Endothelial cell (in vitro differentiated cells): ENCODE measurements around the gene TNFRSF1B. TPM values are rescaled to one million over a fixed set of nuclear protein-coding genes. Genes with fewer than 3 reads are reported as not detected.

Experiments used
- DNase-seq: peaks from one replicate; pipeline ENCODE4 v3.0.0; 2021; ENCODE audit warnings: low spot score
- H3K27ac Mint-ChIP-seq: one replicate; pipeline ENCODE4 v1.8.0; 2021; ENCODE audit warnings: mixed read lengths, inconsistent platforms; ENCODE audit not compliant: unreplicated experiment
- H3K27me3 Mint-ChIP-seq: one replicate; pipeline ENCODE4 v1.8.0; 2021; ENCODE audit warnings: mild to moderate bottlenecking, moderate library complexity, mixed read lengths, inconsistent platforms; ENCODE audit not compliant: unreplicated experiment
- H3K36me3 Mint-ChIP-seq: one replicate; pipeline ENCODE4 v1.8.0; 2021; ENCODE audit warnings: mild to moderate bottlenecking, low read depth, mixed read lengths, inconsistent platforms; ENCODE audit not compliant: unreplicated experiment
- H3K4me1 Mint-ChIP-seq: one replicate; pipeline ENCODE4 v1.8.0; 2021; ENCODE audit warnings: mild to moderate bottlenecking, mixed read lengths, inconsistent platforms; ENCODE audit not compliant: unreplicated experiment
- H3K4me3 Mint-ChIP-seq: one replicate; pipeline ENCODE4 v1.8.0; 2021; ENCODE audit warnings: mild to moderate bottlenecking, mixed read lengths, inconsistent platforms; ENCODE audit not compliant: unreplicated experiment
- H3K9me3 Mint-ChIP-seq: one replicate; pipeline ENCODE4 v1.8.0; 2021; ENCODE audit warnings: mixed read lengths, inconsistent platforms; ENCODE audit not compliant: unreplicated experiment
- total RNA-seq: library from RNA; stranded (reverse); fragmentation: NEBNext Ultra II Directional; extraction: Animal tissue kit (Norgen Biotek cat#: 25700); gene quantifications from one replicate; pipeline ENCODE4 v1.2.1, GENCODE V29; 2021; ENCODE audit not compliant: unreplicated experiment
- TF ChIP-seq, protein P1 (sequence below): fragments of 200-600 bp; sonication (generic); IDR thresholded peaks from one replicate; pipeline ENCODE4 v1.5.0; 2021; ENCODE audit warnings: antibody characterized with exemption; ENCODE audit not compliant: unreplicated experiment

The TNFRSF1B gene
- total RNA-seq, 1 donor from 2014 or later, result 142 TPM

DNA sequence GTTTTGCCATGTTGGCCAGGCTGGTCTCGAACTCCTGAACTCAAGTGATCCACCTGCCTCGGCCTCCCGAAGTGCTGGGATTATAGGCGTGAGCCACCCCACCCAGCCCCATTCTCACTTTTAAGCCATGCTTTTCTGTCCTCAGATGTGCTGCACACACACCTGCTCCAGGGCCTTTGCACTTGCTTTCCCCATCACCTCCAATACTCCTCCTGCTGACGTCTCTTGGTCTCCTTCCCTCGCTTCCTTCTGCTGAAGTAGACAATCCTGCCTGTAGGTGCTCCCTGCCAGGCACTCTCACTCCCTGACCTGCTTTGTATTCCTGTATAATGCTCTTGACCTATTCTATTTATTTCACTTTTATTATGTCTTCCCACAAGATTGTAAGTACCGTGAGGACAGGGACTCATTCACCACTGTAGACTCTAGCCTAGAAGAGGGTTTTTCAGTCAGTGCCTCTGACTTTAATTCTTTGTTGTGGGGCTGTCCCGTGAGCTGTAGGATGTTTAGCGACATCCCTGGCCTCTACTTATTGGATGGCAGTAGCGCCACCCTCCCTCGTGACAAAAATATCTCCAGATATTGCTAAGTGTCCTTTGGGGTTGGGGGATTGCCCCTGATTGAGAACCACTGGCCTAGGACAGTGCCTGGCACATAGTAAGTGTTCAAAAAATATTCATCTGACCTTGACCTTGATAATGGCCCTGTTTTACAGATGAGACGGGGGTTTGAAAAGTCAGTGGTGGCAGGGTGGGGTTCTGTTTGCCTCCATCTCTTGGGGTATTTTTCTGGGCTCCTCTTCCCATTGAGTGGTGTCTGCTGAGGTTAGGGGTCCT lies 4.6 kb downstream of the TNFRSF1B start:
- Mint-ChIP-seq H3K4me1 (peaks cover 76% of the 10 kb centered on the region), H3K4me3 (peak overlapping the region; percentile 81), H3K27me3 (peaks cover 9% of the 10 kb centered on the region), H3K36me3 (peaks cover 10% of the 10 kb centered on the region), H3K9me3 (no peaks in the 10 kb centered on the region), H3K27ac (peak overlapping the region; percentile 76)
- DNase-seq, result no peak
- TF ChIP-seq, protein P1, sequence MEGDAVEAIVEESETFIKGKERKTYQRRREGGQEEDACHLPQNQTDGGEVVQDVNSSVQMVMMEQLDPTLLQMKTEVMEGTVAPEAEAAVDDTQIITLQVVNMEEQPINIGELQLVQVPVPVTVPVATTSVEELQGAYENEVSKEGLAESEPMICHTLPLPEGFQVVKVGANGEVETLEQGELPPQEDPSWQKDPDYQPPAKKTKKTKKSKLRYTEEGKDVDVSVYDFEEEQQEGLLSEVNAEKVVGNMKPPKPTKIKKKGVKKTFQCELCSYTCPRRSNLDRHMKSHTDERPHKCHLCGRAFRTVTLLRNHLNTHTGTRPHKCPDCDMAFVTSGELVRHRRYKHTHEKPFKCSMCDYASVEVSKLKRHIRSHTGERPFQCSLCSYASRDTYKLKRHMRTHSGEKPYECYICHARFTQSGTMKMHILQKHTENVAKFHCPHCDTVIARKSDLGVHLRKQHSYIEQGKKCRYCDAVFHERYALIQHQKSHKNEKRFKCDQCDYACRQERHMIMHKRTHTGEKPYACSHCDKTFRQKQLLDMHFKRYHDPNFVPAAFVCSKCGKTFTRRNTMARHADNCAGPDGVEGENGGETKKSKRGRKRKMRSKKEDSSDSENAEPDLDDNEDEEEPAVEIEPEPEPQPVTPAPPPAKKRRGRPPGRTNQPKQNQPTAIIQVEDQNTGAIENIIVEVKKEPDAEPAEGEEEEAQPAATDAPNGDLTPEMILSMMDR, result no peak

DNA sequence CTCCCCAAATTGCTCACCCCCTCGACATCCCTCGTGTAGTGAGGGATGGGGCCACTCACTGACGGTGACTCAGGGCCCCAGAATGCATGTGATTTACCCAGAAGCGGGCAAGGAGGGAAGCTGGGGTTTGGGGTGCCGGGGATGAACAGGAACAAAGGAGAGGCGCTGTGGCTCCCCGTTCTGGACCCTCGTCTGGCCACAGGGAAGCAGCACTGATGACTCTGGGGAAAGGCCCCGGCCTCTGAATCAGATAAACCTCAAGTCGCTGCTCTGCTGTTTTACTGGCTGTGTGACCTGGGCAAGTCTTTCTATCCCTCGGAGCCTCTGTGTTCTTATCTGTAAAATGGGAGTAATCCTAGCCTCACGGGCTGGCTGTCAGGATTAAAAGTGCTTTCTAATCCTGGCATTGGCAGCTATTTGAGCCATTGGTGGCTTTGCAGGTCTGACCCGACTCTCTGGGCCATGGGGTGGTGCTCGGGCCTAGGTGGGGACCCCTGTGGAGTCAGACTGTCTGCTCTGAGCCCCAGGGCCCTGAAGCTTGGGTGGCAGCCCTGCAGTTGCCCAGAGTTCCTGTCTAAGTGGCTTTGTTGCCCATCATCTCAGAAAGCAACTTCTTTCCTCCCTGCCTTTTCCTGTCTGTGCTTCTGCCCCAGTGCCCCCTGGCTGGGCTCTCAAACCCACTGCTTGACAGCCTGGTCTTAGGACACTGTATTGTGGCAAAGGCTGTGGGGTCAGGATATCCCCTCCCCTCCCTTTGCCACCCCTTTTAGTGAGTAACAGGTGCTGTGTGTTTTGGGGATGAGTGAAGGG lies 5.5 kb downstream of the TNFRSF1B start:
- DNase-seq, result no peak
- Mint-ChIP-seq H3K36me3 (peaks cover 13% of the 10 kb centered on the region), H3K4me1 (peaks cover 80% of the 10 kb centered on the region), H3K9me3 (no peaks in the 10 kb centered on the region), H3K27ac (peak overlapping the region; percentile 48), H3K4me3 (no peak overlapping the region), H3K27me3 (peaks cover 8% of the 10 kb centered on the region)
- TF ChIP-seq, protein P1, result no peak

DNA sequence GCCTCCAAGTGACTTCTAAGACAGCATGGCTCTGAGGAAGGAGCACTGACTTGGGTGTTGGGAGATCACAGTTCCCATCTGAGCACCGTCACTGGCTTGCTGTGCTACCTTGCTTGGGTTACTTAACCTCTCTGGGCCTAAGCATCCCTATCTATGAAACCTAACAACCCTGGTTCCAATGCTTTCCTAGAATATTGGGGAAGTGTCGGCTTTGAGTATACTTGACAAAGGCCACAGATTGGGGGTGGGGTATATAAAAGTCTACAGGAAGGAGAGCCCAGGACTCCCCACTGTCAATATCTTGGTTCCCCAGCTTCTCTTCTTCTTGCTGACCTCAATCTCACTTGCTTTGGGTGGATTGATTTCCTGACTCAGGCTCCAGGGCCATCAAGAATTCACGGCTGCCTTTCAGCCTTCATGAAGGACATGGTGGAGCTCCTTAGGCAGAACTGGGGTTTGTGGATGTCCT lies 6.3 kb downstream of the TNFRSF1B start:
- TF ChIP-seq, protein P1, result no peak
- no peak for DNase-seq
- Mint-ChIP-seq H3K9me3 (no peaks in the 10 kb centered on the region), H3K36me3 (peaks cover 14% of the 10 kb centered on the region), H3K27ac (no peak overlapping the region), H3K27me3 (peaks cover 3% of the 10 kb centered on the region), H3K4me3 (no peak overlapping the region), H3K4me1 (peaks cover 82% of the 10 kb centered on the region)

DNA sequence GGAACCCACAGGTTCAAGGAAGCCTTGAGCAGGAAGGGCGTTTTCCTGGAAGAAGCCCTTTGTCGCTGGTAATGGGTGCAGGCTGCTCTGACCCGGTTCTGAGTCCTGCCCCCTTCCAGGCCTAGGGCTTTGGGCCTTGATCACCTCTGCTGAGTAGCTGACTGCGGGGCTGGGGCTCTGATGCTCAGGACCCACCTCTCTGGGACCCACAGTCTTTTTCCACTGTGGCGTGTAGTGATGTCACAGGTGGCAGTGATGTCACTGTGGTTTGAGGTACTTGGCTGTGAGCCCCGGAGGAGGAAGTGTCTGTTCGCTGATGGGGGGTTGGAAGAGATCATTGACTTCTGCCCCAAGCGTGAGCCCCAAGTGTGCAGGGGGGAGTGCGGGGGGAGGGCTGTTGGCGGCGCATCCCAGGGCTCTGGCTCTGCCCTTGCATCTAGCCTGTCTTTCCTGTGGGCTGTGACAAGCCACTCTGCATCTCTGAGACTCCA lies 6.9 kb downstream of the TNFRSF1B start:
- no peaks in the 10 kb centered on the region for H3K9me3 Mint-ChIP-seq
- peak overlapping the region; percentile 18 for H3K27ac Mint-ChIP-seq
- peaks cover 7% of the 10 kb centered on the region for H3K27me3 Mint-ChIP-seq
- H3K4me3 Mint-ChIP-seq, result no peak overlapping the region
- peaks cover 83% of the 10 kb centered on the region for H3K4me1 Mint-ChIP-seq
- peaks cover 20% of the 10 kb centered on the region for H3K36me3 Mint-ChIP-seq
- no peak for DNase-seq
- TF ChIP-seq, protein P1, result no peak
